HG03103 (cell line): ENCODE measurements around the gene TXNDC12.

Source experiments
- ATAC-seq: cut with Tn5 transposase; IDR thresholded peaks from one replicate; pipeline ENCODE4 v1.9.1; 2021; ENCODE audit warnings: low read depth; ENCODE audit not compliant: unreplicated experiment

TXNDC12 gene

DNA sequence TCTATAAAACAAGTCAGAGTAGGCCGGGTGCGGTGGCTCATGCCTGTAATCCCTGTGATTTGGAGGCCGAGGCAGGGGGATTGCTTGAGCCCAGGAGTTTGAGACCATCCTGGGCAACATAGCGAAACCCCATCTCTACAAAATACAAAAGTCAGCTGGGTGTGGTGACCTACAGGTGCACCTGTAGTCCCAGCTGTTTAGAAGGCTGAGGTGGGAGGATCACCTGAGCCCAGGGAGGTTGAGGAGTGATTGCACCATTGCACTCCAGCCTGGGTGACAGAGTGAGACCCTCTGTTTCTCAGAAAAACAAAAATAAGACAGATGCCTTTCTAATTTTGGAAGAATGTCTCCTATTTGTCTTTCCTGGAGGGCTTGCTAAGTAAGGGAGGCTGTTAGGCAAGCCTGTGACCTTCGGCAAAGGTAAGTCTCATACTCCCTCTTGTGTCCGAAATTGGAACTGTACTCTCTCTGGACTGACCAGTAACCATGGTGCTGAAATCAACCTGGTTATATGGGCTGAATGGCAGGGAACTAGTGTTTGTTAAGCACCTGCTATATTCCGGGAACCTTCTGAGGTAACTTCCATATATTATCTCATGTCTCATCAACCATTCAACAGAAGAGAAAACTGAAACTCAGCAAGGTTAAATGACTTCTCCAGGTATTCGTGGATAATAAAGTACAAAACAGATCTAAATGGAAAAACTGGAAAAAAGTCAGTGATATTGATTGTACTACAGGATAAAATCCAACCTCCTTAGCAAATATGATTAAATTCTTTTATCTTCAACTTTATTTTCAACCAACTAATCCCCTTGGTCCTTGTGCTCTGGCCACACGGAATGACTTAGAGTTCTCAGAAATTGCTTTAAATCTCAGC is 52.7 kb downstream of the TXNDC12 start:
- ATAC-seq: peak; percentile 83

DNA sequence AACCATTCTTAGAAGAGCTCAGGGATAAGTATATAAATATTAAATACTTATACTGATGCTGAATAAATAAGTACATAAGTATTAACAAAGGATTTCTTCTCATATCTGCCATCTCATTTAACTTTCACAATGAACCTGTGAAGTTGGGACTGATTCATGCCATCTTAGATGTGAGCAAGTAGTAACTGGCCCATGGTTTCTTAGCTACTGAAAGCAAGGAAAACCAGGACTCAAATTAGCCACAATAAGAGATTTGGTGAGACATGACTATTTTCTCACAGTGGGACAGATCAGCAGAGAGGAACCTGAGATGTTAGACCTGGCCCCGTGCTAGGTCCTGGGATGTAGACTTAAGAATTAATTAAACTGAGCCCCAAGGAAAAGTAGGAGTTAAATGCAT is 56.3 kb downstream of the TXNDC12 start:
- ATAC-seq: no peak

DNA sequence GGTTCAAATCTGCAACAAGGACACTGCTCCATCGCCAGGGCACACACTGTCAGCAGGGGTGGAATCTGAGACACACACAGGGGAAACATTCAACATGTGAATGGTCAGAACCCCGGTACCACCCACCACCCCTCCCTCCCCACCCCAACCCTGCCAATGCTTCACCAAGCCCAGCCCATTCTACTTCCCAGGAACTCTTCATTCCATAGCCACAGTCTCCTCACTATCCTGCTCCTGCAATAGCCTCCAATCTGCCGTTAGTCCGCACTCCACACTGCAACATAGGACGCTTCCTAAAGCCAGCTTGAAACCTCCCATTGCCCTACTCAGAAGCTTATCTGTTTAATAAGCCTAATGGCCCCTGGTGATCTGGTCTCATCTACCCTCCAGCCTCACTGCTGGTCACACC is 57.0 kb downstream of the TXNDC12 start:
- no peak for ATAC-seq

DNA sequence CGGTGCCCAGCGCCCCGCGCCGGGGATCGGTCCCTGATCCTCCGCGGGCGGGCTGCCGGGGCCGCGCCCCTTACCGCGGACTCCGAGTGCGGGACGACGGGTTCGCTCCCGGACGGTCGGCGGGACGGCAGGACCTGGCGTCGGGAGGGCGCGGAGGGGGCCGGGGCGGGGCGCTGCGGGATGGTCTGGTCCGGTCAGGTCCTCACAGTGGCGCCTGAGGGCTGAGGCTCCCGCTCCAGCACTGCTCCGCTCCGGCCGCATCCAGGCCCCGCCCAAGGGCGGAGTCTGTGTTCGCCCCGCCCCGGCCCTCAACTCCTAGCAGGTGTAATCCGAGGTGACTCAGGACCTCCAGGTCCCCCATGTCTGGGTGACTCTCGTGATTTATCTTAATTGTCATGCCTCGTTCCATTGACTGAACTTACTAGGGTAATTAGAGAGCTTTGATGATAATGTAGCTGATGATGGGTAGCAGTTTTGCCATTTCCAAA is 64.5 kb downstream of the TXNDC12 start, which contains the start of gene RAB3B:
RAB3B (minus strand) TSS at position 223 of the 488 bp plus-strand sequence. CDS start 13,583 bp downstream, outside the sequence.
- no peak for ATAC-seq

DNA sequence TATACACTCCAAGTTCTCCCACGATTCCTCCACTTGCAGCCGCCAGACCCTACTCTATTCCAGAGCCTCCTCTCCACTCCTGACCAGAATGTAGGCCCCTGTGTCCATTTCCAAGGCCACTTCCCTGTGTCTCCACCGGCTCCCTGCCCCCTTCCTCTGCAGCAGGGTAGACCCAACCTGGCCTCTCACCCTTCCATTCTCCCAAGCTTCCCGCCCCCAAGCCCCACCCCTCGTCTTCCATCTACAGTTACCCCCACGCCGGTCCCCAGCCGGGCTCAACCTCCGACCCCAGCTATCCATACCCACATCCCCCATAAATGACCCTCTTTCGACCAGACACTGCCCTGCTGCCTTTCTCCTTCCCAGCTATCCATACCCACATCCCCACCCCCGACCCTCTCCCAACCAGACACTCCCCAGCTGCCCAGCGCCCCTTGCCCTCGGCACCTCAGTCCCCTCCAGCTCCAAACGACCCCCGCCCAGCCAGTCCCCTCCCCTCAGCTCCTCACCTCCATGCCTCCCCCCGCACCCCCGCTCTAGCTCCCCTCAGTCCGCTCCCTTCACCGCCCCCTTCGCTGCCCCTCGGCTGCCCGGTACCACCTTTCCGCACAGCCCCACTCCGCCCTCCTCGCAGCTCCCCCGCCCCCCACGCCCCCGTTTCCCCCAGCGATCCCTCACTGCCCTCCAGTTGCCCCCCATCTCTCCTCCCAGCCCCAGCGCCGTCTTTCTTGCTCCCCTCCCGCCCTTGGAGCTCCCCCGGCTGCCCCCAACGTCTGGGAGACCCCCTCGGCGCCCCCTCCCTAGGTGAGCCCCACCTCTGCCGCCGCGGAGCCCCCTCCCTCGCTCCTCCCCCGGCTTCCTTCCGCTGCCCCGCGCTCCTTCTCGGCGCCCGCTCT is 65.2 kb downstream of the TXNDC12 start:
- no peak for ATAC-seq

DNA sequence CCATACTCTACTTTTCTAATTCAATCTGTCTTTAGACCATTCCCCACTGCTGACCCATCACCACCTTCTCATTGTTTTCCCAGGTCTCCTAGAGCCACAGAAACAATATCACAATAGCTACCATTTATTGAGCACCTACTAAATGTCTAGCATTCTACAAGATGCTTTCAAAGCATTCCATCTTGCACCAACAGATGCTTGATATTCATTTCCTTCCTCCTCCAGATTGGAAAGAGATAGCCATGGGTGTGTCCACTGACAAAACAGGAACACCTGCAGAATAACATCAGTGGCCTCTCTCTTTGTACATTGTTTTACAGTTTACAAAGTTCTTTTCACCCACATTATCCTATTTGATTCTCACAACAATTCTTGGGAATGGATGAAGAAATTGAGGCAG is 66.7 kb downstream of the TXNDC12 start:
- ATAC-seq: no peak

DNA sequence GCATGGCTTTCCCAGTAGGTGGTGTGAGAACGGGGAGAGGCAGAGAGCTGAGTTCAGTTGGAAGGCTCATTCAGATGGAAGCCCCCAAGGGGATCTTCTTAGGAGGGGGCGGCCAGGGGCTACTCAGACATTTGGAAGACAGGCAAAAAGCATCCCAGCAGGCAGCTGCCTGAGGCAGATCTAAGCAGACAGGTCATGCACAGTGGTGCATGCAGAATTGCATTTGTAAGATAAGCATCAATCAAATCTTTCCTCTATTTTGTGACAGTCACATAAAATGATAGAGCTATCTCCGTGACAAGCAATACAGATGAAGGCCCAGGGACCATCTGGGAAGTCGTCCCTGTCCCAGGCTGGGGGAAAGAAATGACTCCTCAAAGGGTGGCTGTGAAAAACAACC is 68.3 kb downstream of the TXNDC12 start:
- ATAC-seq: no peak

DNA sequence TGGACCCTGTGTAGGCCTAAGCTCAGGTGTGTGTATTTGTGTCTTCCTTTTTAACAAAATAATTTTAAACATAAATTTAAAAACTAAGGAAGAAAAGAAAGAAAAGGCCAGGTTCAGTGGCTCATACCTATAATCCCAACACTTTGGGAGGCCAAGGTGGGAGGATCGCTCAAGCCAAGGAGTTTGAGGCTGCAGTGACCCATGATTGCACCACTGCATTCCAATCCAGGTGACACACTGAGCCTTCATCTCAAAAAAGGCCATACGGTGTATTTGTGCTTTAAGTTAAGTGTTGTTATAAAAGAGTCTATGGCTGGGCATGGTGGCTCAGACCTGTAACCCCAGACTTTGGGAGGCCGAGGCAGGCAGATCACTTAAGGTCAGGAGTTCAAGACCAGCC is 72.8 kb downstream of the TXNDC12 start:
- ATAC-seq: no peak

DNA sequence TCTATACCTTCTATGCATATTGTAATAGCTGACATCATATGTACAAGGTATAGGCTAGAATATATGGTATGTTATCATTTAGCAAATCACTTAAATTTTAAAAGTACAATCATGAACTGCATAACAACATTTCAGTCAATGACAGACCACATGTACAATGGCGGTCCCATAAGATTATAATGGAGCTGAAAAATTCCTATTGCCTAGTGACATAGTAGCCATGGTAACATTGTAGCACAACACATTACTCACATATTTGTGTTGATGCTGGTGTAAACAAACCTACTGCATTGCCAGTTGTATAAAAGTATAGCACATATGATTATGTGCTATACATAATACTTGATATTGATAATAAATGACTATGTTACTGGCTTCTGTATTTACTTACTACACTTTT is 73.4 kb downstream of the TXNDC12 start:
- no peak for ATAC-seq

DNA sequence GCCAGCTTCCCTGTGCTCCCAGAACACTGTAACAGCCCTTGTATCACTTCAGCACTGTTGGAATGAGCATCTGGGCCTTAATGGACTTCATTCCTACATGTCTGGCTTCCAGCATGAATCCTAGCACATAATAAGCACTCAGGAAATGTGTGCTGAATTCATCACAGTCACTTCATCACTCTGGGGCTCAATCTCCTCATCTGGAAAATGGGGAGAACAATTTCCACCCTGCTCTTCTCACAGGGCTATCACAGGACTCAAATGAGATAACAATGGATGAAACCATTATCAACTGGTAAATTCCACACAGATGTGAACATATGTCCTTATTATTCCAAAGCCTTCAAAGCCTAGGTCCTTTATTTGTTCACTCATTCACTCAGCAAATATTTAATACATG is 76.9 kb downstream of the TXNDC12 start:
- no peak for ATAC-seq

DNA sequence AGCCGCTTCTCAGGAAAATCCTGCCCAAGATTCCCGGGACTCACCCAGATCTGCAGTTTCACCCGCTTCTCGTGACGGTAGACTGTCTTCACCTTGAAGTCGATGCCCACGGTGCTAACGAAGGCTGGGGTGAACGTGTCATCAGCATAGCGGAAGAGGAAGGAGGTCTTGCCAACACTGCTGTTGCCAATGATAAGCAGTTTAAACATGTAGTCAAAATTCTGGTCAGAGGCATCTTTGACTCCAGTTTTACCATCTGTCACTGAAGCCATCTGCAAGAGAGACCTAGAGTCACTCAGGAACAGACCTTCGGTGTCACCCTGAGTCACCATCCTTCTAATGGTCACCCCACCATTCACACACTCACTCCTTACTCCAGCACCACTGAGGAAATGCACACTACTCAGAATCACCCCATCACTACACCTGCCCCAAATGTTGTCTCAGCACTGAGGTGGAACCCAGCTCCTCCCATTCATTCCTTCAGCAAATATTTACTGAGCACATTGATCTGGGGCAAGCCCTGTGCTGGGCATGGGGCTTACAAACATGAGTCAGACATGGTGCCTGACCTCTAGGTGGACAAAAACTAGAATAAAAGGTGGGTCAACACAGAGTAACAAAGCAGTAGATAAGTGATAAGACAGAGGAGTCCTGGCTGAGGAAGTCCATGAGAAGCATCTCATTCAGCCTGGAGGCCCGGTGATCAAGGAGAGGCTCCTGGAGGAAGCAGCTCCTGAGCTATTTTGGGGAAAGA is 78.0 kb downstream of the TXNDC12 start:
- ATAC-seq: no peak

DNA sequence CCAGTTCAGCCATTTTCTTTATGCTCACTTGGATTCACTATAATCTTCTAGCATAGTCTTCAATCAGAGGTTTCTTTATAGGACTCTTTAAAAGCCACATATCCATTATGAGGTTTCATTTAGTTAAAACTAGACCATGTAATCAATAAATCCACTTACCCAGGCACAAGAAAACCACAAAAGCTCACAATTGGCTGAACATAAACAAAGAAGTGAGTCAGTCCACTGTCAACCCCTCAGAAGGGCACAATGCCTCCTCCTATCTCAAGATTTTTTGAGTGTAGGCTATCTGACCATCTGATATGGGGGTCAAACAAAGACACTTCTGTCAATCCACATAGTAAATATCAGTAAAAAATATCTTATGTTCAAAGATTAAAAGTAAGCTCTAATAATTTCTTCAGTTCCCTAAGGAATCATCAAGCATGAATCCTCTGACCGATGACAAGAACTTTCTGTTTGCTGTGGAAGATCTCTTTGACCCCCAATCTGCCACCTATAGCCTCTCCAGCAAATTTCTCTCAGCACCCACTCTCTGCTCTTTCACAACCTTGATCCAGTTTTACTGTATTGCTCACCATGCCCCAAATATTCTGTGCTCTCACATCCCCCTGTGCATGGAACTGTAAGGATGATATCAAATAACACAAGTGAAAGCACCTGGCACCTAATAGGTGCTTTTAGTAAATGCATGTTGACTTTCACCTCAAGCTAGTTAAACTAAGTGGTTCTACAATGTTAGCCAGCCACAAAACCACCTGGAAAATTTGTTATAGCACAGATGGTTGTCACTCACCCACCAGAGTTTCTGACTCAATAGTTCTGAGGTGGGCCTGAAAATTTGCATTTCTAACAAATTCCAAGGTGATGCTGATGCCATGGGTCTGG is 81.2 kb downstream of the TXNDC12 start:
- ATAC-seq: no peak
